ENCODE results near the gene KRTAP27-1. TPM values are rescaled to one million over a fixed set of nuclear protein-coding genes. Genes with fewer than 3 reads are reported as not detected.

Gene KRTAP27-1
- total and polyA plus RNA-seq, 2 experiments from 2014 or later: not detected

DNA sequence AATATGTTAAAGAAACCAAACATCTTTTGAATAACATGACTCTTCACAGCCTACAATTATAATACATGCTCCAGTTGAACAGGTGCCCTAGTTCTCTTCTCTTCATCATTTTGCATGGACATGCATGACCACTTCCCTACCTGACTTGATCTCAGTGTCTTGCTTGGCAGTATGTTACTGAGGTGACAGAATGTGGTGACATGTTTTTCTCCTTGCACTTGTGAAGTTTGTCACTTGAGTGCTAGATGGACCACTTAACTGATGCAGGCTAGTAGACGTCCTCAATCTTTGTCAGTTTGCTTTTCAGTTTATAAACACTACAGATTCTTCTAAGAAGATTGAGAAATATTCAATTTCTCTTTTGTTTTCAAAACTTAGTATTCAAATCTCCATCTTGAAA, 44.7 kb upstream of the KRTAP27-1 start (continued):
- TF ChIP-seq, protein P1, sequence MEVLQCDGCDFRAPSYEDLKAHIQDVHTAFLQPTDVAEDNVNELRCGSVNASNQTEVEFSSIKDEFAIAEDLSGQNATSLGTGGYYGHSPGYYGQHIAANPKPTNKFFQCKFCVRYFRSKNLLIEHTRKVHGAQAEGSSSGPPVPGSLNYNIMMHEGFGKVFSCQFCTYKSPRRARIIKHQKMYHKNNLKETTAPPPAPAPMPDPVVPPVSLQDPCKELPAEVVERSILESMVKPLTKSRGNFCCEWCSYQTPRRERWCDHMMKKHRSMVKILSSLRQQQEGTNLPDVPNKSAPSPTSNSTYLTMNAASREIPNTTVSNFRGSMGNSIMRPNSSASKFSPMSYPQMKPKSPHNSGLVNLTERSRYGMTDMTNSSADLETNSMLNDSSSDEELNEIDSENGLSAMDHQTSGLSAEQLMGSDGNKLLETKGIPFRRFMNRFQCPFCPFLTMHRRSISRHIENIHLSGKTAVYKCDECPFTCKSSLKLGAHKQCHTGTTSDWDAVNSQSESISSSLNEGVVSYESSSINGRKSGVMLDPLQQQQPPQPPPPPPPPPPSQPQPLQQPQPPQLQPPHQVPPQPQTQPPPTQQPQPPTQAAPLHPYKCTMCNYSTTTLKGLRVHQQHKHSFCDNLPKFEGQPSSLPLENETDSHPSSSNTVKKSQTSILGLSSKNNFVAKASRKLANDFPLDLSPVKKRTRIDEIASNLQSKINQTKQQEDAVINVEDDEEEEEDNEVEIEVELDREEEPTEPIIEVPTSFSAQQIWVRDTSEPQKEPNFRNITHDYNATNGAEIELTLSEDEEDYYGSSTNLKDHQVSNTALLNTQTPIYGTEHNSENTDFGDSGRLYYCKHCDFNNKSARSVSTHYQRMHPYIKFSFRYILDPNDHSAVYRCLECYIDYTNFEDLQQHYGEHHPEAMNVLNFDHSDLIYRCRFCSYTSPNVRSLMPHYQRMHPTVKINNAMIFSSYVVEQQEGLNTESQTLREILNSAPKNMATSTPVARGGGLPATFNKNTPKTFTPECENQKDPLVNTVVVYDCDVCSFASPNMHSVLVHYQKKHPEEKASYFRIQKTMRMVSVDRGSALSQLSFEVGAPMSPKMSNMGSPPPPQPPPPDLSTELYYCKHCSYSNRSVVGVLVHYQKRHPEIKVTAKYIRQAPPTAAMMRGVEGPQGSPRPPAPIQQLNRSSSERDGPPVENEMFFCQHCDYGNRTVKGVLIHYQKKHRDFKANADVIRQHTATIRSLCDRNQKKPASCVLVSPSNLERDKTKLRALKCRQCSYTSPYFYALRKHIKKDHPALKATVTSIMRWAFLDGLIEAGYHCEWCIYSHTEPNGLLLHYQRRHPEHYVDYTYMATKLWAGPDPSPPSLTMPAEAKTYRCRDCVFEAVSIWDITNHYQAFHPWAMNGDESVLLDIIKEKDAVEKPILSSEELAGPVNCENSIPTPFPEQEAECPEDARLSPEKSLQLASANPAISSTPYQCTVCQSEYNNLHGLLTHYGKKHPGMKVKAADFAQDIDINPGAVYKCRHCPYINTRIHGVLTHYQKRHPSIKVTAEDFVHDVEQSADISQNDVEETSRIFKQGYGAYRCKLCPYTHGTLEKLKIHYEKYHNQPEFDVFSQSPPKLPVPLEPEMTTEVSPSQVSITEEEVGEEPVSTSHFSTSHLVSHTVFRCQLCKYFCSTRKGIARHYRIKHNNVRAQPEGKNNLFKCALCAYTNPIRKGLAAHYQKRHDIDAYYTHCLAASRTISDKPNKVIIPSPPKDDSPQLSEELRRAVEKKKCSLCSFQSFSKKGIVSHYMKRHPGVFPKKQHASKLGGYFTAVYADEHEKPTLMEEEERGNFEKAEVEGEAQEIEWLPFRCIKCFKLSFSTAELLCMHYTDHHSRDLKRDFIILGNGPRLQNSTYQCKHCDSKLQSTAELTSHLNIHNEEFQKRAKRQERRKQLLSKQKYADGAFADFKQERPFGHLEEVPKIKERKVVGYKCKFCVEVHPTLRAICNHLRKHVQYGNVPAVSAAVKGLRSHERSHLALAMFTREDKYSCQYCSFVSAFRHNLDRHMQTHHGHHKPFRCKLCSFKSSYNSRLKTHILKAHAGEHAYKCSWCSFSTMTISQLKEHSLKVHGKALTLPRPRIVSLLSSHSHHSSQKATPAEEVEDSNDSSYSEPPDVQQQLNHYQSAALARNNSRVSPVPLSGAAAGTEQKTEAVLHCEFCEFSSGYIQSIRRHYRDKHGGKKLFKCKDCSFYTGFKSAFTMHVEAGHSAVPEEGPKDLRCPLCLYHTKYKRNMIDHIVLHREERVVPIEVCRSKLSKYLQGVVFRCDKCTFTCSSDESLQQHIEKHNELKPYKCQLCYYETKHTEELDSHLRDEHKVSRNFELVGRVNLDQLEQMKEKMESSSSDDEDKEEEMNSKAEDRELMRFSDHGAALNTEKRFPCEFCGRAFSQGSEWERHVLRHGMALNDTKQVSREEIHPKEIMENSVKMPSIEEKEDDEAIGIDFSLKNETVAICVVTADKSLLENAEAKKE (CRISPR knock-in tag; IDR thresholded peaks at IDR 0.05): no peak
- TF ChIP-seq JUNB (IDR thresholded peaks at IDR 0.05; ENCODE audit: unreplicated experiment): no peak
- TF ChIP-seq, protein P2, sequence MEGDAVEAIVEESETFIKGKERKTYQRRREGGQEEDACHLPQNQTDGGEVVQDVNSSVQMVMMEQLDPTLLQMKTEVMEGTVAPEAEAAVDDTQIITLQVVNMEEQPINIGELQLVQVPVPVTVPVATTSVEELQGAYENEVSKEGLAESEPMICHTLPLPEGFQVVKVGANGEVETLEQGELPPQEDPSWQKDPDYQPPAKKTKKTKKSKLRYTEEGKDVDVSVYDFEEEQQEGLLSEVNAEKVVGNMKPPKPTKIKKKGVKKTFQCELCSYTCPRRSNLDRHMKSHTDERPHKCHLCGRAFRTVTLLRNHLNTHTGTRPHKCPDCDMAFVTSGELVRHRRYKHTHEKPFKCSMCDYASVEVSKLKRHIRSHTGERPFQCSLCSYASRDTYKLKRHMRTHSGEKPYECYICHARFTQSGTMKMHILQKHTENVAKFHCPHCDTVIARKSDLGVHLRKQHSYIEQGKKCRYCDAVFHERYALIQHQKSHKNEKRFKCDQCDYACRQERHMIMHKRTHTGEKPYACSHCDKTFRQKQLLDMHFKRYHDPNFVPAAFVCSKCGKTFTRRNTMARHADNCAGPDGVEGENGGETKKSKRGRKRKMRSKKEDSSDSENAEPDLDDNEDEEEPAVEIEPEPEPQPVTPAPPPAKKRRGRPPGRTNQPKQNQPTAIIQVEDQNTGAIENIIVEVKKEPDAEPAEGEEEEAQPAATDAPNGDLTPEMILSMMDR (conservative IDR thresholded peaks at IDR 0.05; ENCODE audit: low read depth in 2 of 2): no peak
- TF ChIP-seq CREB1 (CRISPR knock-in tag; IDR thresholded peaks at IDR 0.05; ENCODE audit: low read depth): no peak
- TF ChIP-seq STAT1 (IDR thresholded peaks at IDR 0.05; ENCODE audit: unreplicated experiment): no peak
- TF ChIP-seq POLR2AphosphoS5 (IDR thresholded peaks at IDR 0.05; ENCODE audit: low read depth): no peak
- TF ChIP-seq, protein P3, sequence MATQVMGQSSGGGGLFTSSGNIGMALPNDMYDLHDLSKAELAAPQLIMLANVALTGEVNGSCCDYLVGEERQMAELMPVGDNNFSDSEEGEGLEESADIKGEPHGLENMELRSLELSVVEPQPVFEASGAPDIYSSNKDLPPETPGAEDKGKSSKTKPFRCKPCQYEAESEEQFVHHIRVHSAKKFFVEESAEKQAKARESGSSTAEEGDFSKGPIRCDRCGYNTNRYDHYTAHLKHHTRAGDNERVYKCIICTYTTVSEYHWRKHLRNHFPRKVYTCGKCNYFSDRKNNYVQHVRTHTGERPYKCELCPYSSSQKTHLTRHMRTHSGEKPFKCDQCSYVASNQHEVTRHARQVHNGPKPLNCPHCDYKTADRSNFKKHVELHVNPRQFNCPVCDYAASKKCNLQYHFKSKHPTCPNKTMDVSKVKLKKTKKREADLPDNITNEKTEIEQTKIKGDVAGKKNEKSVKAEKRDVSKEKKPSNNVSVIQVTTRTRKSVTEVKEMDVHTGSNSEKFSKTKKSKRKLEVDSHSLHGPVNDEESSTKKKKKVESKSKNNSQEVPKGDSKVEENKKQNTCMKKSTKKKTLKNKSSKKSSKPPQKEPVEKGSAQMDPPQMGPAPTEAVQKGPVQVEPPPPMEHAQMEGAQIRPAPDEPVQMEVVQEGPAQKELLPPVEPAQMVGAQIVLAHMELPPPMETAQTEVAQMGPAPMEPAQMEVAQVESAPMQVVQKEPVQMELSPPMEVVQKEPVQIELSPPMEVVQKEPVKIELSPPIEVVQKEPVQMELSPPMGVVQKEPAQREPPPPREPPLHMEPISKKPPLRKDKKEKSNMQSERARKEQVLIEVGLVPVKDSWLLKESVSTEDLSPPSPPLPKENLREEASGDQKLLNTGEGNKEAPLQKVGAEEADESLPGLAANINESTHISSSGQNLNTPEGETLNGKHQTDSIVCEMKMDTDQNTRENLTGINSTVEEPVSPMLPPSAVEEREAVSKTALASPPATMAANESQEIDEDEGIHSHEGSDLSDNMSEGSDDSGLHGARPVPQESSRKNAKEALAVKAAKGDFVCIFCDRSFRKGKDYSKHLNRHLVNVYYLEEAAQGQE (IDR thresholded peaks at IDR 0.05; ENCODE audit: unreplicated experiment): no peak

Measured in GM23338 (cell line).